Kidney (tissue), 14 donors: Measurements from ENCODE around the gene PCDH1. TPM values are rescaled to one million over a fixed set of nuclear protein-coding genes. Genes with fewer than 3 reads are reported as not detected.

Experiments used
- DNase-seq, 5 donors: peaks; one replicate each; pipeline ENCODE4 v3.0.0-alpha.2; 2013 to 2020
- FAIRE-seq: peaks from 2 replicates; lab custom pipeline; 2012; peaks lifted over from hg19 to GRCh38; lab: Jason Lieb, UNC
- H3K27ac ChIP-seq, 2 donors: one replicate each; pipeline ENCODE4 v1.7.0; 2013; ENCODE audit warnings: low read depth in 2 of 2, low read length in 2 of 2, inconsistent platforms in 1 of 2
- H3K27me3 ChIP-seq: one replicate; pipeline ENCODE4 v1.7.1; 2013; ENCODE audit warnings: low read length, inconsistent platforms; ENCODE audit not compliant: control insufficient read depth, insufficient read depth
- H3K36me3 ChIP-seq, 3 donors: one replicate each; pipeline versions ENCODE4 v1.7.0 to v1.7.1; 2013; ENCODE audit warnings: low read length in 3 of 3, control low read depth in 1 of 3, inconsistent platforms in 1 of 3; ENCODE audit not compliant: insufficient read depth in 3 of 3, control insufficient read depth in 2 of 3
- H3K4me1 ChIP-seq, 3 donors: one replicate each; pipeline versions ENCODE4 v1.7.0 to v1.7.1; 2013; ENCODE audit warnings: low read length in 3 of 3, inconsistent platforms in 1 of 3, low read depth in 1 of 3; ENCODE audit not compliant: control insufficient read depth in 2 of 3, insufficient read depth in 2 of 3
- H3K4me3 ChIP-seq, 3 donors: one replicate each; pipeline versions ENCODE4 v1.7.0 to v1.8.1; 2013; ENCODE audit warnings: low read length in 3 of 3, control low read depth in 1 of 3, inconsistent platforms in 1 of 3
- H3K9ac ChIP-seq, 3 donors: one replicate each; pipeline versions ENCODE4 v1.7.0 to v1.7.1; 2013; ENCODE audit warnings: low read length in 3 of 3, control low read depth in 1 of 3, inconsistent platforms in 1 of 3
- H3K9me3 ChIP-seq, 3 donors: one replicate each; pipeline versions ENCODE4 v1.7.0 to v1.7.1; 2013; ENCODE audit warnings: low read length in 3 of 3, control low read depth in 1 of 3, inconsistent platforms in 1 of 3; ENCODE audit not compliant: control insufficient read depth in 2 of 3, insufficient read depth in 1 of 3
- intact Hi-C: fragments of 100-400 bp; cut with DNase I; formaldehyde crosslinking; loops from one replicate; pipeline ENCODE4 v1.11.1; 2022
- polyA plus RNA-seq: library from polyadenylated mRNA; stranded (reverse); fragments of 350-450 nt; fragmentation: Illumina TruSeq; extraction: RNeasy Lipid Tissue Mini Kit (QIAGEN cat#74804); gene quantifications from one replicate; pipeline ENCODE4 v1.2.3, GENCODE V29; 2014; ENCODE audit warnings: low read depth, low replicate concordance; ENCODE audit not compliant: insufficient read depth
- total RNA-seq: library from RNA; stranded (reverse); fragmentation: NEBNext Ultra II Directional; extraction: Animal tissue kit (Norgen Biotek cat#: 25700); gene quantifications from one replicate; pipeline ENCODE4 v1.2.1, GENCODE V29; 2021
- TF ChIP-seq, protein P1 (sequence below): IDR thresholded peaks from 3 replicates; pipeline ENCODE4 v1.5.1; 2012; ENCODE audit warnings: mild to moderate bottlenecking, moderate library complexity, borderline replicate concordance; ENCODE audit not compliant: insufficient read depth; ENCODE audit errors: extremely low read depth
- donor health status: control.
- donor health status: control.
- donor health status: control.
- donor health status: control.
- donor health status: control.
- donor health status: DM: yes; HTN: yes; CAD: no.
- donor health status: Normal renal cell carcinoma (clear cell type).

PCDH1 gene
- total and polyA plus RNA-seq, 2 donors from 2014 or later: 37.3 to 147 TPM

DNA sequence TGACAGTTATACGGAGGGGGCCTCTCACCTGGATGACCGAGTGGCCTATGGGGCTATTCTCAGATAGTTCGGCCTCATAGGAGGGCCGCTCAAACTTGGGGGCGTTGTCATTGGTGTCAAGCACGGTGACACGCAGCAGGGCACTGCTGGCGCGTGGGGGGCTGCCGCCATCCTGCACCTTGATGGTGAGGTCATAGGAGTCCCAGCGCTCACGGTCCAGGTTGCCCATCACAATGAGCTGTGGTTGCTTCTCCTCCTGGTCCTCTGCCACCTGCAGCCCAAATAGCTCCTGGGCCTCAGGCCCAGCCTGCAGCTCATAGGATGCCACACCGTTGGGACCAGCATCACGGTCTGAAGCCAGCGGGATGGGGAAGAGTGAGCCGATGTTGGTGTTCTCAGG, 9.7 kb downstream of the PCDH1 start:
- Histone ChIP-seq H3K4me1 (peaks cover 7 to 49% (median 29%) of the 10 kb centered on the region in 3 donors), H3K36me3 (peaks cover 0 to 47% (median 27%) of the 10 kb centered on the region in 3 donors), H3K9me3 (no peaks in the 10 kb centered on the region), H3K9ac (no peak overlapping the region), H3K4me3 (no peak overlapping the region), H3K27ac (no peak overlapping the region), H3K27me3 (no peaks in the 10 kb centered on the region)
- FAIRE-seq (no peak), DNase-seq (peak in 1 of 5 donors; percentile 57)
- intact Hi-C loops: no loop called here
- TF ChIP-seq, protein P1, sequence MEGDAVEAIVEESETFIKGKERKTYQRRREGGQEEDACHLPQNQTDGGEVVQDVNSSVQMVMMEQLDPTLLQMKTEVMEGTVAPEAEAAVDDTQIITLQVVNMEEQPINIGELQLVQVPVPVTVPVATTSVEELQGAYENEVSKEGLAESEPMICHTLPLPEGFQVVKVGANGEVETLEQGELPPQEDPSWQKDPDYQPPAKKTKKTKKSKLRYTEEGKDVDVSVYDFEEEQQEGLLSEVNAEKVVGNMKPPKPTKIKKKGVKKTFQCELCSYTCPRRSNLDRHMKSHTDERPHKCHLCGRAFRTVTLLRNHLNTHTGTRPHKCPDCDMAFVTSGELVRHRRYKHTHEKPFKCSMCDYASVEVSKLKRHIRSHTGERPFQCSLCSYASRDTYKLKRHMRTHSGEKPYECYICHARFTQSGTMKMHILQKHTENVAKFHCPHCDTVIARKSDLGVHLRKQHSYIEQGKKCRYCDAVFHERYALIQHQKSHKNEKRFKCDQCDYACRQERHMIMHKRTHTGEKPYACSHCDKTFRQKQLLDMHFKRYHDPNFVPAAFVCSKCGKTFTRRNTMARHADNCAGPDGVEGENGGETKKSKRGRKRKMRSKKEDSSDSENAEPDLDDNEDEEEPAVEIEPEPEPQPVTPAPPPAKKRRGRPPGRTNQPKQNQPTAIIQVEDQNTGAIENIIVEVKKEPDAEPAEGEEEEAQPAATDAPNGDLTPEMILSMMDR: no peak

DNA sequence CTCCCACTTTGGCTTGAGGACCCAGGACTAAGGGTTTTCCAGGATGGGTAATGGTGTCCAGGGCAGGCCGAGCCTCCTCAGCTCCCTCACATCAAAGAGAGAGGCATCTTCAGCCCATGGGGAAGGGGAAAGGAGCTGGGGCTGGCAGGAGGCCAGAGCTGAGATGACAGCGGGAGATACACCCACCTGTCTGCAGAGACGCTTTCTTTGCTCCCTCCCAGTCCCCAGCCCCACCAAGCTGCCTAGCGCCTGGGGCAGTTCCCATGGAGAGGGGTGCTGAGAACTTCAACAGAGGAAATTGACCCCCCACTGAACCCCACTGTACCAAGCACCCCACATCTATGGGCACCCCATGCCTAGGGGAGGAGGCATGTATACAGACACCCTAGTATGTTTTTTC, 10.6 kb downstream of the PCDH1 start:
- TF ChIP-seq, protein P1: no peak
- Histone ChIP-seq H3K9ac (no peak overlapping the region), H3K36me3 (peaks cover 0 to 52% (median 31%) of the 10 kb centered on the region in 3 donors), H3K27me3 (no peaks in the 10 kb centered on the region), H3K4me1 (peaks cover 7 to 54% (median 30%) of the 10 kb centered on the region in 3 donors), H3K4me3 (no peak overlapping the region), H3K27ac (peak overlapping the region; percentile 16 to 58), H3K9me3 (no peaks in the 10 kb centered on the region)
- intact Hi-C loops: no loop called here
- DNase-seq (peak in 2 of 5 donors; percentile 30 to 34), FAIRE-seq (no peak)

DNA sequence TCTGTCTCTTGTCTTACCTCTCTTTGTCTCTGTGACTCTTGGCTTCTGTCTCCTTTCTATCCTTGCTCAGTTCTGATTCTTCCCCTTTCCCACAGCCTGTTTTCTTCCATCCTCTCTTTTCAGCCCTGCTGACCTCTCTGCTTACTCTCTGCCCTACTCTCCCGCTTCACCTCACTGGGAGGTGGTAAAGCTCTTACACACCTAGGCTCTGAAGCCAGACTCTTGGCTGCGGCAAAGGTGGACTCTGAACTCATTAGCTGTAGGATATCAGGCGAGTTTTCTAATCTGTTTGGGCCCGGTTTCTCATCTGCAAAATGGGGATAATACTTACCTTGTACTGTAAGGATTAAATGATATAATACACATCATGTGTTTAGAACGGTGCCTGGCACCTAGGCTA, 11.1 kb downstream of the PCDH1 start:
- H3K27ac ChIP-seq: peak overlapping the region; percentile 71 to 76
- no peak overlapping the region for H3K4me3 ChIP-seq
- peaks cover 0 to 55% (median 31%) of the 10 kb centered on the region in 3 donors for H3K36me3 ChIP-seq
- peaks cover 7 to 54% (median 28%) of the 10 kb centered on the region in 3 donors for H3K4me1 ChIP-seq
- peak in 2 of 5 donors; percentile 12 to 19 for DNase-seq
- no peaks in the 10 kb centered on the region for H3K9me3 ChIP-seq
- intact Hi-C loops: no loop called here
- H3K27me3 ChIP-seq: no peaks in the 10 kb centered on the region
- H3K9ac ChIP-seq: no peak overlapping the region
- FAIRE-seq: no peak
- TF ChIP-seq, protein P1: no peak

DNA sequence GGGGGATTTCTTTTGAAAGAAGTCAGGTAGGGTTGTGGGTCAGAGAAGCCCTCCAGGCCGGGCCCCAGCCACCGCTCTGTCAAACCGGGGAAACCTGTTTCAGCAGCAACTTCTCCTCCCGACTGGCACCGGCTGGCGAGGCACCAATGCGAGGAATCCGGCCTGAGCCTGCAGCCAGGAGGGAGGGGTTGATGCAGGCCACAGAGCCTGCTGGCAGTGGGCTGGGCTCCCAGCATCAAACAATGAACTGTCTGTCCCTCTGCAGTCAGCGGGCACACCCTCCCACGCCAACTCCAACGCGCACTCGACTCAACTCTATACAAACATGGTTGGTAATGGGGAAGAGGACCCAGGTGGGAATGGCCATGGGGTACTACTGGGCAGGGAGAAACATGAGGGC, 12.1 kb downstream of the PCDH1 start:
- Histone ChIP-seq H3K27me3 (no peaks in the 10 kb centered on the region), H3K4me1 (peaks cover 7 to 47% (median 27%) of the 10 kb centered on the region in 3 donors), H3K36me3 (peaks cover 0 to 57% (median 29%) of the 10 kb centered on the region in 3 donors), H3K27ac (peak overlapping the region; percentile 71 to 76), H3K9ac (no peak overlapping the region), H3K9me3 (no peaks in the 10 kb centered on the region), H3K4me3 (no peak overlapping the region)
- TF ChIP-seq, protein P1: no peak
- DNase-seq (peak; percentile 88 to 96 (median 90)), FAIRE-seq (no peak)
- intact Hi-C loops: no loop called here
